B cell (primary cell): ENCODE data around the gene FRMD8.

Source experiments
- CTCF ChIP-seq: fragments of 200-600 bp; IDR thresholded peaks from one replicate; pipeline ENCODE4 v1.8.0; 2022; ENCODE audit warnings: antibody characterized with exemption, mild to moderate bottlenecking
- EZH2 ChIP-seq: IDR thresholded peaks from 2 replicates; pipeline ENCODE4 v1.6.1; 2012; ENCODE audit warnings: borderline replicate concordance, low read depth, mild to moderate bottlenecking, moderate library complexity, low read length; ENCODE audit not compliant: insufficient read depth, poor library complexity, severe bottlenecking

GRCh38 chr11:65394125-65394536 lies 7.7 kb downstream of the FRMD8 start:
- TF ChIP-seq CTCF (no peak), EZH2 (no peak)
